ENCODE data around the gene AQP7.

- no peak for TF ChIP-seq CTCF (IDR thresholded peaks at IDR 0.05; ENCODE audit: insufficient read depth, low read length, poor library complexity, severe bottlenecking)
- no peak for TF ChIP-seq EZH2phosphoT487 (conservative IDR thresholded peaks at IDR 0.05; ENCODE audit: low read length)
Measured at GRCh38 chr9:33375238-33375840, 27.0 kb downstream of the AQP7 start.

Data from SU-DHL-6 (cell line).